ENCODE measurements around the gene SEH1L. TPM values are rescaled to one million over a fixed set of nuclear protein-coding genes. Genes with fewer than 3 reads are reported as not detected.
A peak's percentile ranks its signal among the peaks of the same experiment; 100 is the strongest.

The SEH1L gene
- total RNA-seq, 1 experiment from 2014 or later = 98.3 TPM

DNA sequence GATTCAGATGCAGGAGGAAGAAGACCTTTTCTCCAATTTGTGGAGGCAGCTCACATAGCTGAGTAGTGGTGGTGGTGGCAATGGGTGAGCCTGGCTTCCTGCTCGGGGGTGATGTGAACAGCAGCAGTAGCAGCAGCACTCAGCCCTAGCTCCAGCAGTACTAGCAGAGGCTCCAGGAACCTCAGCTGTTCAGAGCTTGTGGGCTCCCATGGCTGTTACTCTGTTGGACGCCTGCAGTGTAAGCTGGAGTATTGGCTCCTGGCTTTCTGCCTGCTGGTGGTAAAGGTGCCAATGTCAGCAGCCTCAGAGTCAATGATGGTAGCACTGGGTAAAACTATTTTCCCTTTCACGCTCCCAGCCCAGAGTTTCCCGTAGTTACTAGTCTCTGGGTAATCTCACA, 3.1 kb upstream of the SEH1L start:
- ChIA-PET POLR2A (ENCODE audit: unreplicated experiment) (interaction anchor here (0.8 kb wide), 1 partner anchor 537 kb away, joined by 3 read pairs; the partner anchor contains the start of gene PRELID3A), CTCF (interaction anchor here (0.6 to 0.8 kb wide), 2 partner anchors 10 to 798 kb away, joined by 3 read pairs; no protein-coding TSS in a partner anchor)
- H3F3A ChIP-seq (ENCODE audit: insufficient read depth, low read depth) = peaks cover 33% of the 10 kb centered on the region
- intact Hi-C loops (cut with micrococcal nuclease; ENCODE audit: unreplicated experiment) = loop anchor here (5.0 kb wide), 2 partner anchors 62 to 547 kb away; partner anchors contain the start of gene PTPN2
- TF ChIP-seq CTCF (conservative IDR thresholded peaks at IDR 0.05) (no peak), EZH2 (IDR thresholded peaks at IDR 0.05; ENCODE audit: low read depth) (no peak)
- no peak overlapping the region for H3K27ac ChIP-seq
- H3K27me3 ChIP-seq (ENCODE audit: insufficient read depth, low read depth) = no peaks in the 10 kb centered on the region
- H3K4me3 ChIP-seq = no peak overlapping the region
- H3K36me3 ChIP-seq (ENCODE audit: low read depth) = no peaks in the 10 kb centered on the region
- peaks cover 20% of the 10 kb centered on the region for H3K79me2 ChIP-seq (ENCODE audit: low read depth)
- DNase-seq = no peak
- no peaks in the 10 kb centered on the region for H3K9me2 ChIP-seq (ENCODE audit: insufficient read depth)
- H3K4me1 ChIP-seq (replicated peaks; ENCODE audit: insufficient read depth) = peaks cover 17% of the 10 kb centered on the region
- no peak overlapping the region for H3K4me2 ChIP-seq
- H4K20me1 ChIP-seq (ENCODE audit: insufficient read depth) = no peaks in the 10 kb centered on the region
- H2AFZ ChIP-seq = no peak overlapping the region
- BruUV-seq (replicated peaks) = no TSS peak
- no peaks in the 10 kb centered on the region for H3K9me3 ChIP-seq (ENCODE audit: insufficient read depth, low read depth)

- peak overlapping the region; percentile 81 for H3K4me2 ChIP-seq
- intact Hi-C loops (cut with micrococcal nuclease; ENCODE audit: unreplicated experiment) = loop anchor here (1.0 to 5.0 kb wide), 5 partner anchors 45 to 569 kb away; partner anchors contain the start of genes AFG3L2, CEP192 and PTPN2
- BruUV-seq (replicated peaks) = no TSS peak
- peak; percentile 50 to 84 for DNase-seq
- H2AFZ ChIP-seq = peak overlapping the region; percentile 92
- no peaks in the 10 kb centered on the region for H3K27me3 ChIP-seq (ENCODE audit: insufficient read depth, low read depth)
- H3K4me1 ChIP-seq (replicated peaks; ENCODE audit: insufficient read depth) = peaks cover 32% of the 10 kb centered on the region
- H3K79me2 ChIP-seq (ENCODE audit: low read depth) = peaks cover 40% of the 10 kb centered on the region
- H3K9me3 ChIP-seq (ENCODE audit: insufficient read depth, low read depth) = no peaks in the 10 kb centered on the region
- ChIA-PET POLR2A (ENCODE audit: unreplicated experiment) (interaction anchor here (0.5 to 0.9 kb wide), 3 partner anchors 63 to 648 kb away, joined by 3 to 20 read pairs (median 4); no protein-coding TSS in a partner anchor), CTCF (no interaction called here)
- no peaks in the 10 kb centered on the region for H3K9me2 ChIP-seq (ENCODE audit: insufficient read depth)
- H3K27ac ChIP-seq = peak overlapping the region; percentile 94
- H4K20me1 ChIP-seq (ENCODE audit: insufficient read depth) = peaks cover 8% of the 10 kb centered on the region; the same call in 1 of the 2 replicates
- H3K4me3 ChIP-seq = peak overlapping the region; percentile 98
- H3K36me3 ChIP-seq (ENCODE audit: low read depth) = 0 out of 2 replicates have a peak, but pooled peaks cover 5% of the 10 kb centered on the region
- TF ChIP-seq EZH2 (IDR thresholded peaks at IDR 0.05; ENCODE audit: low read depth) = no peak
- TF ChIP-seq CTCF (conservative IDR thresholded peaks at IDR 0.05) = no peak; the same call in 1 of the 2 replicates
- H3F3A ChIP-seq (ENCODE audit: insufficient read depth, low read depth) = peaks cover 33% of the 10 kb centered on the region
Observed at GRCh38 chr18:12946549-12947284, 1.1 kb upstream of the SEH1L start.

DNA sequence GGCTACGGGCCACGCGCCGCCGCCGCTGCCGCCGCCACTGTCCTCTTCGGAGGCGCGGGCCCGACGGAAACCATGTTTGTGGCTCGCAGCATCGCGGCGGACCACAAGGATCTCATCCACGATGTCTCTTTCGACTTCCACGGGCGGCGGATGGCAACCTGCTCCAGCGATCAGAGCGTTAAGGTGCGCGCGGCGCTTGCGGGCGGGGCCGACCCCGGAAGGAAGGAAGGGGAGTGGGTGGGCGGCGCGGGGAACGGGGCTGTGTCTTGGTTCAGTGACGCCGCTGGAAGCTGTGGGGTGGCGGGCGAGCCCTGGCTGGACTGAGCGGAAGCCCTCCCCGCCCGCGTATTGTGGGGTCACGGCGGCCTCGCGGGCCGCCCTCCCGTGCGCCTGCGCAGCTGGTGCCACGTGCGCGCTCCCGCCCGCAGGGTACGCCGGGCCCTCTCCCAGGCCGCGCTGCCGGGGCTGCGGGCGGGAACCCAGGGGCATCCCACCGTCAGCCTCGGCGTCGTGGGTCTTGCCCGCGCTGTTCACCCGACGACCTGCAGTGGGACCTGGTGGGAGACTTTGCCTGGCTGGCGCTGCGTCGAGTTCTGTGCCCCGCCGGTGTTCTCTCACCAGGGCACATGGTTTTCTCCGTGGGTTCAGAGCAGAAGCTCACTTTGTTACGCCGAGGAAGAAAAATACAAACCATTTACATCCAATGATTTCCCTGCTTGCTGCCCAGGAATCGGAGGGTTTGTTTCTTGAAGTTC, 416 bp downstream of the SEH1L start:
- peaks cover 32% of the 10 kb centered on the region for H3K4me1 ChIP-seq (replicated peaks; ENCODE audit: insufficient read depth)
- ChIA-PET POLR2A (ENCODE audit: unreplicated experiment) (interaction anchor here (0.5 to 0.9 kb wide), 6 partner anchors 43 to 693 kb away, joined by 3 to 11 read pairs (median 4); partner anchors contain the start of gene CEP192), CTCF (interaction anchor here (0.6 to 0.7 kb wide), 3 partner anchors 83 to 1094 kb away, joined by 3 to 6 read pairs (median 4); no protein-coding TSS in a partner anchor)
- no peaks in the 10 kb centered on the region for H3K27me3 ChIP-seq (ENCODE audit: insufficient read depth, low read depth)
- H3K36me3 ChIP-seq (ENCODE audit: low read depth) = peaks cover 11% of the 10 kb centered on the region
- H4K20me1 ChIP-seq (ENCODE audit: insufficient read depth) = peaks cover 8% of the 10 kb centered on the region; the same call in 1 of the 2 replicates
- peak; percentile 78 to 95 for DNase-seq
- peaks cover 37% of the 10 kb centered on the region for H3F3A ChIP-seq (ENCODE audit: insufficient read depth, low read depth)
- H3K9me2 ChIP-seq (ENCODE audit: insufficient read depth) = no peaks in the 10 kb centered on the region
- H3K79me2 ChIP-seq (ENCODE audit: low read depth) = peaks cover 55% of the 10 kb centered on the region
- peak overlapping the region; percentile 71 for H3K4me2 ChIP-seq
- peak overlapping the region; percentile 95 for H3K27ac ChIP-seq
- intact Hi-C loops (cut with micrococcal nuclease; ENCODE audit: unreplicated experiment) = loop anchor here (2.0 to 5.0 kb wide), 3 partner anchors 66 to 551 kb away; partner anchors contain the start of gene PTPN2
- peak overlapping the region; percentile 84 for H2AFZ ChIP-seq
- H3K9me3 ChIP-seq (ENCODE audit: insufficient read depth, low read depth) = no peaks in the 10 kb centered on the region
- no peak for TF ChIP-seq CTCF (conservative IDR thresholded peaks at IDR 0.05)
- TF ChIP-seq EZH2 (IDR thresholded peaks at IDR 0.05; ENCODE audit: low read depth) = no peak
- BruUV-seq (replicated peaks) = no TSS peak
- H3K4me3 ChIP-seq = peak overlapping the region; percentile 72

All from PC-9 (cell line).